ENCODE measurements around the gene IQGAP2.

IQGAP2 gene

GRCh38 chr5:76744632-76745031, 341.5 kb downstream of the IQGAP2 start:
- H3K27ac ChIP-seq, result no peak overlapping the region
- peaks cover 0 to under 1% (median 0%) of the 10 kb centered on the region in 10 experiments; a peak in 1 of 20 replicates for H3K4me1 ChIP-seq
- H3K9me3 ChIP-seq (replicated peaks in 1 of 11), result no peaks in the 10 kb centered on the region
- no peak for TF ChIP-seq Cebpa-rat (IDR thresholded peaks at IDR 0.05)
- H3K4me3 ChIP-seq, result no peak overlapping the region
- H4K20me1 ChIP-seq, result no peaks in the 10 kb centered on the region
- no peak overlapping the region for H3K4me2 ChIP-seq
- H3K27me3 ChIP-seq, result no peaks in the 10 kb centered on the region
- no peak overlapping the region for H3K9ac ChIP-seq
- no peaks in the 10 kb centered on the region for H3K36me3 ChIP-seq

- Histone ChIP-seq H4K20me1 (no peaks in the 10 kb centered on the region), H3K36me3 (no peaks in the 10 kb centered on the region), H3K4me1 (no peaks in the 10 kb centered on the region), H3K9ac (no peak overlapping the region), H3K4me3 (no peak overlapping the region), H3K4me2 (no peak overlapping the region), H3K9me3 (replicated peaks in 1 of 11) (no peaks in the 10 kb centered on the region), H3K27ac (no peak overlapping the region), H3K27me3 (no peaks in the 10 kb centered on the region)
- TF ChIP-seq Cebpa-rat (IDR thresholded peaks at IDR 0.05), result no peak
Measured at GRCh38 chr5:76745670-76746069, 342.6 kb downstream of the IQGAP2 start.

GRCh38 chr5:76746677-76747076, 343.6 kb downstream of the IQGAP2 start:
- Histone ChIP-seq H3K36me3 (no peaks in the 10 kb centered on the region), H3K27me3 (no peaks in the 10 kb centered on the region), H3K27ac (no peak overlapping the region), H3K4me1 (no peaks in the 10 kb centered on the region), H3K4me3 (no peak overlapping the region), H3K9ac (no peak overlapping the region), H3K9me3 (replicated peaks in 1 of 11) (no peaks in the 10 kb centered on the region), H4K20me1 (no peaks in the 10 kb centered on the region), H3K4me2 (no peak overlapping the region)
- no peak for TF ChIP-seq Cebpa-rat (IDR thresholded peaks at IDR 0.05)

- no peak for TF ChIP-seq Cebpa-rat (IDR thresholded peaks at IDR 0.05)
- H3K4me2 ChIP-seq, result no peak overlapping the region
- no peak overlapping the region for H3K9ac ChIP-seq
- H3K27me3 ChIP-seq, result no peaks in the 10 kb centered on the region
- no peaks in the 10 kb centered on the region for H4K20me1 ChIP-seq
- H3K27ac ChIP-seq, result no peak overlapping the region
- no peak overlapping the region for H3K4me3 ChIP-seq
- no peaks in the 10 kb centered on the region for H3K36me3 ChIP-seq
- H3K4me1 ChIP-seq, result no peaks in the 10 kb centered on the region
- H3K9me3 ChIP-seq (replicated peaks in 1 of 11), result no peaks in the 10 kb centered on the region
Measured at GRCh38 chr5:76747706-76748105, 344.6 kb downstream of the IQGAP2 start.

GRCh38 chr5:76751291-76751690, 348.2 kb downstream of the IQGAP2 start:
- Histone ChIP-seq H3K27ac (no peak overlapping the region), H3K4me2 (no peak overlapping the region), H3K27me3 (no peaks in the 10 kb centered on the region), H4K20me1 (no peaks in the 10 kb centered on the region), H3K9me3 (replicated peaks in 1 of 11) (no peaks in the 10 kb centered on the region), H3K9ac (no peak overlapping the region), H3K4me1 (no peaks in the 10 kb centered on the region), H3K36me3 (no peaks in the 10 kb centered on the region), H3K4me3 (no peak overlapping the region)
- TF ChIP-seq Cebpa-rat (IDR thresholded peaks at IDR 0.05), result no peak

GRCh38 chr5:76754668-76755078, 351.6 kb downstream of the IQGAP2 start:
- Histone ChIP-seq H3K4me2 (no peak overlapping the region), H3K9ac (no peak overlapping the region), H3K27ac (no peak overlapping the region), H3K36me3 (no peaks in the 10 kb centered on the region), H3K4me1 (no peaks in the 10 kb centered on the region), H3K9me3 (replicated peaks in 1 of 11) (no peaks in the 10 kb centered on the region), H3K4me3 (no peak overlapping the region), H3K27me3 (no peaks in the 10 kb centered on the region), H4K20me1 (no peaks in the 10 kb centered on the region)
- no peak for TF ChIP-seq Cebpa-rat (IDR thresholded peaks at IDR 0.05)

- Histone ChIP-seq H3K27ac (no peak overlapping the region), H3K4me3 (no peak overlapping the region), H3K9ac (no peak overlapping the region), H3K4me2 (no peak overlapping the region), H3K4me1 (no peaks in the 10 kb centered on the region), H4K20me1 (no peaks in the 10 kb centered on the region), H3K9me3 (replicated peaks in 1 of 11) (no peaks in the 10 kb centered on the region), H3K36me3 (no peaks in the 10 kb centered on the region), H3K27me3 (no peaks in the 10 kb centered on the region)
- no peak for TF ChIP-seq Cebpa-rat (IDR thresholded peaks at IDR 0.05)
Measured at GRCh38 chr5:76755779-76756637, 352.9 kb downstream of the IQGAP2 start.

- H3K4me3 ChIP-seq, result no peak overlapping the region
- H3K27me3 ChIP-seq, result no peaks in the 10 kb centered on the region
- H3K9me3 ChIP-seq (replicated peaks in 1 of 11), result no peaks in the 10 kb centered on the region
- H4K20me1 ChIP-seq, result no peaks in the 10 kb centered on the region
- no peaks in the 10 kb centered on the region for H3K4me1 ChIP-seq
- no peak overlapping the region for H3K9ac ChIP-seq
- TF ChIP-seq Cebpa-rat (IDR thresholded peaks at IDR 0.05), result no peak
- H3K4me2 ChIP-seq, result no peak overlapping the region
- H3K36me3 ChIP-seq, result no peaks in the 10 kb centered on the region
- no peak overlapping the region for H3K27ac ChIP-seq
Measured at GRCh38 chr5:76757049-76757448, 354.0 kb downstream of the IQGAP2 start.
